Osteocyte (in vitro differentiated cells): ENCODE measurements around the gene CACNA1S. TPM values are rescaled to one million over a fixed set of nuclear protein-coding genes. Genes with fewer than 3 reads are reported as not detected.
A peak's percentile ranks its signal among the peaks of the same experiment; 100 is the strongest.

Experiments used
- DNase-seq: peaks from one replicate; pipeline ENCODE4 v3.0.0; 2021; ENCODE audit warnings: mixed read lengths; ENCODE audit not compliant: unreplicated experiment; ENCODE audit errors: extremely low spot score
- H3K27ac Mint-ChIP-seq: one replicate; pipeline ENCODE4 v1.8.0; 2021; ENCODE audit warnings: mild to moderate bottlenecking, mixed read lengths; ENCODE audit not compliant: unreplicated experiment
- H3K27me3 Mint-ChIP-seq: one replicate; pipeline ENCODE4 v1.8.0; 2021; ENCODE audit warnings: mixed read lengths; ENCODE audit not compliant: unreplicated experiment
- H3K36me3 Mint-ChIP-seq: one replicate; pipeline ENCODE4 v1.8.0; 2021; ENCODE audit warnings: mixed read lengths; ENCODE audit not compliant: unreplicated experiment
- H3K4me1 Mint-ChIP-seq: one replicate; pipeline ENCODE4 v1.8.0; 2021; ENCODE audit warnings: mixed read lengths; ENCODE audit not compliant: unreplicated experiment
- H3K4me3 Mint-ChIP-seq: one replicate; pipeline ENCODE4 v1.8.0; 2021; ENCODE audit warnings: mild to moderate bottlenecking, moderate library complexity, mixed read lengths; ENCODE audit not compliant: unreplicated experiment
- H3K9me3 Mint-ChIP-seq: one replicate; pipeline ENCODE4 v1.8.0; 2021; ENCODE audit warnings: mixed read lengths; ENCODE audit not compliant: unreplicated experiment
- CTCF ChIP-seq: fragments of 200-600 bp; sonication (generic); IDR thresholded peaks from 2 replicates; pipeline ENCODE4 v1.5.0; 2021; ENCODE audit warnings: antibody characterized with exemption, mild to moderate bottlenecking, moderate library complexity
- total RNA-seq: library from RNA; stranded (reverse); gene quantifications from 2 replicates; pipeline ENCODE4 v1.2.1, GENCODE V29; 2021

CACNA1S gene
- total RNA-seq, 1 donor from 2014 or later, result not detected

GRCh38 chr1:201026836-201027235, 85.4 kb downstream of the CACNA1S start:
- DNase-seq, result no peak
- H3K9me3 Mint-ChIP-seq, result no peaks in the 10 kb centered on the region
- no peaks in the 10 kb centered on the region for H3K36me3 Mint-ChIP-seq
- H3K4me1 Mint-ChIP-seq, result peaks cover 21% of the 10 kb centered on the region
- H3K4me3 Mint-ChIP-seq, result no peak overlapping the region
- H3K27ac Mint-ChIP-seq, result no peak overlapping the region
- no peak for TF ChIP-seq CTCF
- H3K27me3 Mint-ChIP-seq, result peaks cover 5% of the 10 kb centered on the region

- Mint-ChIP-seq H3K9me3 (no peaks in the 10 kb centered on the region), H3K4me3 (no peak overlapping the region), H3K4me1 (peaks cover 21% of the 10 kb centered on the region), H3K27me3 (peaks cover 5% of the 10 kb centered on the region), H3K27ac (no peak overlapping the region), H3K36me3 (no peaks in the 10 kb centered on the region)
- no peak for DNase-seq
- no peak for TF ChIP-seq CTCF
Observed at GRCh38 chr1:201026234-201026633, 86.0 kb downstream of the CACNA1S start.

DNA sequence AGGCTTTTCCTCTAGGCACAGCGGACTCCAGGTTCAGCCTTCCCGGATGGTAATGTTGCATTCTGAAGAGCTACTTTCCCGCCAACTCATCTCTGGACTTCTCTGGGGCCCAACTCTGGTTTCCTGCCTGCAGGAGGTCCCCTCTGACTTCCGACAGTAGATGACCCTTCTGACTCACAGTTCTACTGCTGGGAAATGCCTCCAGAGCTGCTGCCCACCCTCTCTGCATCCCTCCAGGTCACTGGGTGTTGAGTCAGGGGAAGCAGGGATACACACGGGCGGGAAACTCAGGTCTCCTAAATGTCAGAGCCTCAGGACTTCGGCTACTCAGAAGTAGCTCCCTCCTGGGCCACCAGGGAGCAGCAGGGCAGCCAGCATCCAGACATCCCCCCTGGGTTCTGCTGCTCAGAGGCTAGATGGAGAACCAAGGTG, 86.6 kb downstream of the CACNA1S start:
- peaks cover 5% of the 10 kb centered on the region for H3K27me3 Mint-ChIP-seq
- peaks cover 21% of the 10 kb centered on the region for H3K4me1 Mint-ChIP-seq
- no peak for DNase-seq
- no peak overlapping the region for H3K4me3 Mint-ChIP-seq
- peak; percentile 44 for TF ChIP-seq CTCF
- H3K36me3 Mint-ChIP-seq, result no peaks in the 10 kb centered on the region
- no peaks in the 10 kb centered on the region for H3K9me3 Mint-ChIP-seq
- H3K27ac Mint-ChIP-seq, result no peak overlapping the region

GRCh38 chr1:201024625-201024998, 87.6 kb downstream of the CACNA1S start:
- H3K27me3 Mint-ChIP-seq, result peaks cover 5% of the 10 kb centered on the region

More at GRCh38 chr1:201024625-201024998, 87.6 kb downstream of the CACNA1S start:
- Mint-ChIP-seq H3K4me3 (no peak overlapping the region), H3K27ac (no peak overlapping the region), H3K9me3 (no peaks in the 10 kb centered on the region), H3K36me3 (no peaks in the 10 kb centered on the region), H3K4me1 (peaks cover 22% of the 10 kb centered on the region)
- no peak for DNase-seq
- TF ChIP-seq CTCF, result no peak
